Fibroblast of upper back skin (primary cell): ENCODE results near the gene ARPIN.
A peak's percentile ranks its signal among the peaks of the same experiment; 100 is the strongest.
"Not testable (repeated sequence)": the region's sequence is repeated elsewhere in the genome, so short reads cannot be mapped to it uniquely, and the experiment has no call there.

Experiments used
- DNase-seq: peaks from one replicate; pipeline ENCODE4 v3.0.0-alpha.2; 2013

ARPIN gene

GRCh38 chr15:89875741-89876140 lies 37.0 kb downstream of the ARPIN start:
- DNase-seq, result no peak

- DNase-seq, result peak; percentile 69
These were observed 37.7 kb downstream of the ARPIN start for GRCh38 chr15:89874926-89875564.

- DNase-seq, result no peak
These were observed 42.0 kb downstream of the ARPIN start for GRCh38 chr15:89870688-89871288.

GRCh38 chr15:89870006-89870405 lies 42.7 kb downstream of the ARPIN start:
- no peak for DNase-seq

- DNase-seq, result not testable (repeated sequence)
These were observed 43.3 kb downstream of the ARPIN start for GRCh38 chr15:89869490-89869889.

- no peak for DNase-seq
These were observed 47.6 kb downstream of the ARPIN start for GRCh38 chr15:89864958-89865739.

- no peak for DNase-seq
These were observed 48.8 kb downstream of the ARPIN start for GRCh38 chr15:89863918-89864317.

GRCh38 chr15:89860891-89861290 lies 51.9 kb downstream of the ARPIN start:
- no peak for DNase-seq

- no peak for DNase-seq
These were observed 52.3 kb downstream of the ARPIN start for GRCh38 chr15:89860431-89860830.

- DNase-seq, result no peak
These were observed 53.9 kb downstream of the ARPIN start for GRCh38 chr15:89858661-89859458.

- no peak for DNase-seq
These were observed 55.1 kb downstream of the ARPIN start for GRCh38 chr15:89857673-89858072.

- no peak for DNase-seq
These were observed 56.8 kb downstream of the ARPIN start for GRCh38 chr15:89855948-89856347.

GRCh38 chr15:89854863-89855262 lies 57.9 kb downstream of the ARPIN start:
- not testable (repeated sequence) for DNase-seq

GRCh38 chr15:89852342-89852995 lies 60.3 kb downstream of the ARPIN start:
- no peak for DNase-seq

GRCh38 chr15:89851673-89852341 lies 60.9 kb downstream of the ARPIN start:
- DNase-seq, result no peak

GRCh38 chr15:89848970-89849292 lies 63.8 kb downstream of the ARPIN start:
- peak; percentile 38 for DNase-seq

- no peak for DNase-seq
These were observed 65.7 kb downstream of the ARPIN start for GRCh38 chr15:89847101-89847500.

- DNase-seq, result peak; percentile 93
These were observed 67.4 kb downstream of the ARPIN start for GRCh38 chr15:89845305-89845893.
